ENCODE data around the gene BCAS1.

Gene BCAS1

GRCh38 chr20:53910351-53911002 is 159.9 kb downstream of the BCAS1 start:
- no peak for ATAC-seq (ENCODE audit: insufficient read depth, low read depth)
- H3K4me3 ChIP-seq (ENCODE audit: low read depth in 1 of 2, low read length in 2 of 2): no peak overlapping the region
- H2AFZ ChIP-seq (ENCODE audit: low read depth, low read length): no peak overlapping the region
- no peaks in the 10 kb centered on the region for H4K20me1 ChIP-seq (ENCODE audit: insufficient read depth, low read length)
- H3K9ac ChIP-seq (ENCODE audit: low read depth, low read length): no peak overlapping the region
- no peak for DNase-seq
- TF ChIP-seq EZH2 (IDR thresholded peaks at IDR 0.05; ENCODE audit: borderline replicate concordance, low read depth, low read length, severe bottlenecking) (no peak), CTCF (IDR thresholded peaks at IDR 0.05; ENCODE audit: borderline replicate concordance, extremely low read depth, low read length, poor library complexity, severe bottlenecking) (no peak)
- peaks cover 18% of the 10 kb centered on the region for H3K4me1 ChIP-seq (ENCODE audit: insufficient read depth, low read length)
- H3K36me3 ChIP-seq (ENCODE audit: insufficient read depth, low read length): no peaks in the 10 kb centered on the region
- H3K79me2 ChIP-seq (ENCODE audit: insufficient read depth, low read length): no peaks in the 10 kb centered on the region
- H3K27ac ChIP-seq (ENCODE audit: low read length): no peak overlapping the region
- no peak overlapping the region for H3K4me2 ChIP-seq (ENCODE audit: insufficient read depth, low read length)
- no peaks in the 10 kb centered on the region for H3K27me3 ChIP-seq (ENCODE audit: insufficient read depth, low read length, poor library complexity)
- H3K9me3 ChIP-seq (ENCODE audit: insufficient read depth, low read length, severe bottlenecking): peaks cover 2% of the 10 kb centered on the region

GRCh38 chr20:53907968-53908751 is 162.2 kb downstream of the BCAS1 start:
- no peak for ATAC-seq (ENCODE audit: insufficient read depth, low read depth)
- Histone ChIP-seq H3K9ac (ENCODE audit: low read depth, low read length) (no peak overlapping the region), H4K20me1 (ENCODE audit: insufficient read depth, low read length) (no peaks in the 10 kb centered on the region), H2AFZ (ENCODE audit: low read depth, low read length) (no peak overlapping the region), H3K79me2 (ENCODE audit: insufficient read depth, low read length) (no peaks in the 10 kb centered on the region), H3K27me3 (ENCODE audit: insufficient read depth, low read length, poor library complexity) (no peaks in the 10 kb centered on the region), H3K4me1 (ENCODE audit: insufficient read depth, low read length) (peaks cover 5% of the 10 kb centered on the region), H3K36me3 (ENCODE audit: insufficient read depth, low read length) (no peaks in the 10 kb centered on the region), H3K27ac (ENCODE audit: low read length) (no peak overlapping the region), H3K4me3 (ENCODE audit: low read depth in 1 of 2, low read length in 2 of 2) (no peak overlapping the region), H3K4me2 (ENCODE audit: insufficient read depth, low read length) (no peak overlapping the region), H3K9me3 (ENCODE audit: insufficient read depth, low read length, severe bottlenecking) (peaks cover 2% of the 10 kb centered on the region)
- TF ChIP-seq EZH2 (IDR thresholded peaks at IDR 0.05; ENCODE audit: borderline replicate concordance, low read depth, low read length, severe bottlenecking): no peak
- no peak for TF ChIP-seq CTCF (IDR thresholded peaks at IDR 0.05; ENCODE audit: borderline replicate concordance, extremely low read depth, low read length, poor library complexity, severe bottlenecking)
- DNase-seq: no peak

- Histone ChIP-seq H2AFZ (ENCODE audit: low read depth, low read length) (no peak overlapping the region), H3K4me2 (ENCODE audit: insufficient read depth, low read length) (no peak overlapping the region), H3K27me3 (ENCODE audit: insufficient read depth, low read length, poor library complexity) (no peaks in the 10 kb centered on the region), H3K36me3 (ENCODE audit: insufficient read depth, low read length) (no peaks in the 10 kb centered on the region), H3K79me2 (ENCODE audit: insufficient read depth, low read length) (no peaks in the 10 kb centered on the region), H3K4me1 (ENCODE audit: insufficient read depth, low read length) (peaks cover 5% of the 10 kb centered on the region), H3K9me3 (ENCODE audit: insufficient read depth, low read length, severe bottlenecking) (no peaks in the 10 kb centered on the region), H3K9ac (ENCODE audit: low read depth, low read length) (no peak overlapping the region), H3K27ac (ENCODE audit: low read length) (no peak overlapping the region), H3K4me3 (ENCODE audit: low read depth in 1 of 2, low read length in 2 of 2) (no peak overlapping the region), H4K20me1 (ENCODE audit: insufficient read depth, low read length) (no peaks in the 10 kb centered on the region)
- ATAC-seq (ENCODE audit: insufficient read depth, low read depth) (no peak), DNase-seq (no peak)
- TF ChIP-seq EZH2 (IDR thresholded peaks at IDR 0.05; ENCODE audit: borderline replicate concordance, low read depth, low read length, severe bottlenecking) (no peak), CTCF (IDR thresholded peaks at IDR 0.05; ENCODE audit: borderline replicate concordance, extremely low read depth, low read length, poor library complexity, severe bottlenecking) (no peak)
These were observed 164.6 kb downstream of the BCAS1 start for GRCh38 chr20:53905820-53906191.

All from DND-41 (cell line).